GM18520 (cell line): ENCODE measurements around the gene FOXR1.

Source experiments
- ATAC-seq: cut with Tn5 transposase; IDR thresholded peaks from one replicate; pipeline ENCODE4 v1.9.1; 2021; ENCODE audit not compliant: unreplicated experiment

The FOXR1 gene

GRCh38 chr11:118971646-118972045 lies at the start of gene FOXR1:
FOXR1 (plus strand) TSS chr11:118971761; CDS start chr11:118971932, 171 bp downstream.
- no peak for ATAC-seq

DNA sequence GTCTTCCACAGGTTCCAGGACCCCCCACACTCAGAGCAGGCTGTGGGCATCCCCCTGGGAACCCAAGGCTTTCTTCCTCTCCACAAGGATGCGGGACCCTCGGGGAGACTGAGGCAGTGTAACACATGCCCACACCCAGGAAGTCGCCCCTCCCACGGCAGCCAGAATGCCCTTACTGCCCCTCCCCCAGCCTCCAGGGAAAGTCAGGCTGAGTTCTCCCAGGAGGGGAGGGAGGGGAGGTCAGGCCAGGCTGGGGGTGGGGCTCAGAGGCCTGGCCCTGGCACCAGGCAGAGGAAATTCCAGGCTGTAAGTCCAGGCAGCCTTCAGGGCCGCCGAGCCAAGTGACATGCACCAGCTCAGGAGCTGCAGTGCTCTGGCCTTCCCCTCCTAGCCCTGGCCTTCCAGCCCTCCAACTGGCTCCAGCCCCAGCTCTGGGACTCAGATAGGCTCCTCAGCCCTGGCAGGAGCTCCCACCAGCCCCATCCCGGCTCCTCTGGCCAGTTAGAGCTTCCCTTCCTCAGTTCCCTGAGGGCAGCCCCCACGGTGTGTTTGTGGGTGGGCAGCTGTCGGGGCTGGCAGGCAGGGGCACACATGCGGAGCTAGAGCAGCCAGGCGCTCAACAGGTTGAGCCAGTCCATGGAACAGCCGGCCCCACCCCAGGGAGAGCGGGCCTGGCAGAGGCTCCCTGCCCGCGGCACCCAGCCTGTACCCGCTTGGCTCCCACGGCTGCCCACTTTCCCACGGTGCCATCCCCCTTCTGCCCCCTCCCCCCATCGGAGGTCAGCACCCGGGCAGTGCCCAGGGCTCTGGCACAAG lies 49.4 kb upstream of the FOXR1 start:
- ATAC-seq, result no peak

GRCh38 chr11:118922745-118923627 lies 48.6 kb upstream of the FOXR1 start:
- no peak for ATAC-seq

- no peak for ATAC-seq
Observed at GRCh38 chr11:118923721-118924587, 47.6 kb upstream of the FOXR1 start.

DNA sequence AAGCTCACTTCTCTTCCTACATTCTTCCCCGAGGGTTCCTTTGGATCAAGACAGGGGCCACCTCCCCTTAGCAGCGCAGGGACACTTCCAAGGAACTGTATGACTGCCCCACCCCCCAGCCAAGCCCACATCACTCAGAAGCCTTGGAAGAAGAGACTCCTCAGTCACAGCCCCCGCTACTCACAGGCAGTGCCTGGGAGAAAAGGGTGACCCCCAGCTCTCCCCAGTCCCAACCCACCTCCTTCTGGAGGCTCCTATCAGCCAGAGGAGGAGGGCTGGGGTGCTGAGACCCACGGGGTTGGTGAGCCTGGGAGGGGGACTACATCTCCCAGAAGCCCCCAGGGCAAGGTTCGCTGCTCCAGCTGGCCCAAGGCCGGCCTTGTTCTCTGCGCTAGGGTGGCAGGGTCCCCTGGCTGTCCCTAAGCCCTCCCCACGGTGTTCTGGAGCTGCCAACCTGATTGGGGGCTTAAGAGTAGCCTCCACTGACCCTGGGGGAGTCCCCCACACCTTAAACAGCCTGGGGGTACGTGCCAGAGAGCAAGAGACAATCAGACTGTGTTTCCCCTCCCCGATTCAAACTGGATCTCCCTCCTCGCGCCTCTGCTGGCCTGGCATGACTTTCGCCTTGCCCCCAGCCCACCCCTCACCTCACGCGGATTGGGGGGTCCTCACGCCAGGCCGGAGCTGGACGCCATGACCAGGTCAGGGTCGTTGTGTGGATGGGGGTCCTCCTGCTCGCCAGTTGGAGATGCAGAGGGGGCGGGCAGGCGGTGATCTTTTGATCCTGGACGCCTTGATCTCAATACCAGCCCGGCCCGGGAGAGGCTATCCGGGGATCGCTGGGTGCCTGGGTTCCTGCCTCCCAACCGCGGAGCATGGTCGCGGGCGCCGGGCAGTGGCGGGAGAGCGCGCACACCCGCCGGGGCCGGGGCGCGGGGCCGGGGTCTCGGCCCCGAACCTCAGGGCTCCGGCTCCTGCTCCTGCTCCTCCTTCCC lies 46.7 kb upstream of the FOXR1 start:
- no peak for ATAC-seq

DNA sequence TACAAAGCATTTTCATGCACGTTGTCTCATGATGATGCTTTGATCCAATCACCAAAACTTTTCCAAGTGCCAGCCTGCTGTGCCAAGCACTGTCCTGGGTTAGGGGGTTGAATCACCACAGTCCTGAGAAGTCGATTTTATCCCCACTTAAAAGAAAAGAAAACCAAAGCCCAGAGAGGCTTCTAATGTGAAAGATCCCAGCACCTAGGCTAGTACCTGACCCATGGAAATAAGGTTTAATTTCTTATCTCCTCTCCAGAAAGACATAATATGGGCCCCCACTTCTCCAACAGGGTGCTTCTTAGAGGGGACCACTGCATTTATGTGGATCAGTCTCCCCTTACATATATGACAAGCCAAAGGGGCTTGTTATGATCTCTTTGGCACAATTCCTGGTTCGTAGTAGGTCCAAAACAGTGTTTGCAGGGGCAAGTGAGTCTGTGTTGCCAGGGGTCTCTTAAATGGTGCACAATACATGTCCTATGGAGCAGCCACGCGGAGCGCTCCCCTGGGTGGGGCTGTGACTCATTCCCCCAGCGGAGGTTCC lies 43.9 kb upstream of the FOXR1 start:
- no peak for ATAC-seq

- peak; percentile 35 for ATAC-seq
Observed at GRCh38 chr11:118928101-118928869, 43.3 kb upstream of the FOXR1 start.

DNA sequence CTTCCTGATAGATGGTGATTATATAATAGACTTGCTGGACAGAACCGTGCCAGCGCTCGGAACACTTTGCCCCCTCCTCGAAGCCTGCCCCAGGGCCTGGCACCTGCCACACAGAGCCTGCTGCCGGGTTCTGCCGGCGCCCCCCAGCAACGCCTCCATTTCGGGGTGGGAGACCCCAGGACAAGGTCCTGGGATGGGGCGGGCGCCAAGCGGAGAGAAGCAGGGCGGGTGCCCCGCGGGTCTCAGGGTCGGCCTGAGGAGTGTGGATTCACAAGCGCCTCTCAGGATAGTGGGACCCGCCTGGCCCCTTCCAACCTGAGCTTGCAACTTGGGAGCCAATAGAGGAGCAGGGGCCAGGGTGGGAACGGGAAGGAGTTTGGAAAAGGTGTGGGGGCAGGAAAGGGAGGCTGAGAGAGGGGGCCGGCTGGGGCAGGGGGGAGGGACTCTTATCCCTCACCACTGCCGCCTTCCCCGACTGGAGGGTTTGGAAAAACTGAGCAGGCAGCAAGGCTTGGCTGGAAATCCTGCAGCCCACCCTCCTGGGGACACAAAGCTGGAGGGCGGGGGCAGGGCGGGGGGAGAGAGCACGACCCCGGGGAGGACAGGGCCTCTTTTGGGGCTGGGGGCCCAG lies 42.6 kb upstream of the FOXR1 start:
- no peak for ATAC-seq

GRCh38 chr11:118929501-118930093 lies 42.0 kb upstream of the FOXR1 start:
- no peak for ATAC-seq

DNA sequence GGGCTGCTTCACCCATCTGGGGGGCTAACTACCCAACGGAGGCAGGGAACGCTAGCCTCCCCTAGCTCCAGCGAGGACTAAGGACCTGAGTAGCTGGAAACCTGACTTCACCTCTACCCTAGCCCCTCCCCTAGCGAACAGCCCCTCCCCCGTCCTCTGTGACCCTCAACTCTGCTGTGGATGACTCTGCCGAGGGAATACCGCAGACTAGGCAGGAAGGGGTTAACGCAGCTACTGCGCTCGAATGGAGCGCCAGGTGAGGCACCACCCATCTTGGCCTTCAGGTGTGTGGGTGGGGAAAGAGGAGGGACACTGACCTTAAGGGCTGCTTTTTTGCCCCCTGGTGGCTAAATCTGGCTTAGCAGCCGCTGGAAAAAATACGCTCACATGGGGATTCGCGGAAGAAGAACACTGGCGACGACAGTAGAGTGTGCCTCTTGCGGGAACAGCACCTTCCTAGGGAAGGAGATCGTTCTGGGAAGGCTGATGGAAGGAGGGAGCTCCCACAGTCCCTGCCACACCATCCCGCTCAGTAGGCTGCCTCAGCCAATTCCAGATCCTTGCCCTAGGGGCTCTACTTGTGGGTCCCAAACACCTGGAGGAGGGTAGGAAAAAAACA lies 41.4 kb upstream of the FOXR1 start:
- ATAC-seq, result no peak

GRCh38 chr11:118931571-118931970 lies 40.0 kb upstream of the FOXR1 start:
- ATAC-seq, result no peak

- ATAC-seq, result no peak
Observed at GRCh38 chr11:118933486-118933885, 38.1 kb upstream of the FOXR1 start.

GRCh38 chr11:118935376-118935775 lies 36.2 kb upstream of the FOXR1 start:
- no peak for ATAC-seq

GRCh38 chr11:118938491-118939403 lies 32.8 kb upstream of the FOXR1 start:
- ATAC-seq, result no peak

GRCh38 chr11:118939404-118939915 lies 32.1 kb upstream of the FOXR1 start:
- ATAC-seq, result no peak

DNA sequence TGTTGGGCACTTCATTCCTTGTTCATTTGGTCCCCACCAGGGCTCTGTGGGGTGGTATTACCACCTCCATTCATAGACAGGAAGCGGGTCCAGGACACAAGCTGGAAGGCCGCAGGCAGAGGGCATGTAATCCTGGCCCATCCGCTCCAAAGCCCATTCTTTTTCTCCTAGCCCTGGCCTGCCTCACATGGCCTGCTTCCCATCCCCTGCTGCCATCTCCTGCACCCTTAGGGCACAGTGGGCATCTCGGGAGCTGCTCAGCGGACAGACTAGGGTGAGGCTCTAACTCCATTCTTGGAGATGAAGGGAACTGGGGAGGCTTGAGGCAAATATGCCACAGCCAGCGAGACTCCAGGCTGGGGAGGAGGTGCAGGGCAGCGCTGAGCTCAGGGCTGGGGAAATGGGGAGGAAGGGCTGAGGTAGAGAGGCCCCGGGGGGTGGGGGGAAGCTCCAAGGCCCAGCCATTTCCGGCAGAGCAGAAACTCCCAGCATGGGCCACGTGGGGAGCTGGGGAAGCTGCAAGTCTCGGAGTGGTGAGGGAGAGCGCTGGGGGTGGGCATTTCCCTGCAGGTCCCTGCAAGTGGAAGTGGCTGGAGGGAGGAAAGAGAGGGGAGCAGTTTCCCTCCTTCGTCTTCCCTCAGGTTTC lies 31.5 kb upstream of the FOXR1 start:
- no peak for ATAC-seq
